Stomach (tissue), 4 donors: Measurements from ENCODE around the gene A4GALT.

Experiments
- EP300 ChIP-seq: sonication (generic); formaldehyde crosslinking; IDR thresholded peaks from one replicate; pipeline ENCODE4 v1.6.1; 2017; ENCODE audit warnings: antibody characterized with exemption
- POLR2A ChIP-seq, 4 donors: fragments of 450-650 bp; IDR thresholded peaks; one replicate each; pipeline ENCODE4 v1.6.1; 2016; ENCODE audit warnings: antibody characterized with exemption in 4 of 4, control low read depth in 2 of 4, mild to moderate bottlenecking in 1 of 4, moderate library complexity in 1 of 4
- POLR2AphosphoS5 ChIP-seq, 3 donors: sonication (generic); formaldehyde crosslinking; IDR thresholded peaks; one replicate each; pipeline ENCODE4 v1.6.1; 2016; ENCODE audit warnings: antibody characterized with exemption in 3 of 3
- TF ChIP-seq, protein P1 (sequence below), 7 experiments: fragments of 450-650 bp in 4 of 7; fragments of 200-600 bp in 3 of 7; sonication (generic) in 3 of 7; IDR thresholded peaks; one replicate each; pipeline ENCODE4 v1.5.1; 2016 to 2019; ENCODE audit warnings: antibody characterized with exemption in 7 of 7, control low read depth in 2 of 7, mild to moderate bottlenecking in 1 of 7

DNA sequence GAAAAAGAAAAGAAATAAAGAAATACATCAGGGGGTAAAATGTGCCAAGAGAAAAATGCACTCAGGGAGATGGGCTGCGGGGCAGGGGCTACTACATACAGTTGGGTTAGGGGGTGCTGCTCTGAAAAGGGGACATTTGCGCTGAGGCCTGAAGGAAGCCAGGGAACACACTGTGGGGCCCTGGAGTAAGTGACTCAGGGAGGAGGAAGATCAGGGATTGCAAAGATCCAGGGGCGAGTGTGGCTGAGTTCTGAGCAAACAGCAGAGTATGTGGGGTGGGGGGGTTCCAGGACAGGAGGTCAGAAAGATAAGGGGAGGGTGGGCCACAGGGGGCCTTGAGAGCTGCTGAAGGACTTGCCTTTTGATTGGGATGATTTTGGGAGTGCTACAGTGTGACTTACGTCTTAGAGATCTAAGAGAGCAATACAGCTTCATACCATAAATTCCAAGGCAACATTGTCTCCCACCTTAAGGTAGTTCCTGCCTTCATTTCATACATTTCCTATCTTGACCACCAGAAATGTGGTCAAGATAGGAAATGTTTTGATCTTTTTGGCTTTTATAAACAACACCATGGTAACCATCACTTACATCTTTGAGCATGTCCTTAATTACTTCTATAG is 5.8 kb downstream of the A4GALT start:
- TF ChIP-seq, protein P1, sequence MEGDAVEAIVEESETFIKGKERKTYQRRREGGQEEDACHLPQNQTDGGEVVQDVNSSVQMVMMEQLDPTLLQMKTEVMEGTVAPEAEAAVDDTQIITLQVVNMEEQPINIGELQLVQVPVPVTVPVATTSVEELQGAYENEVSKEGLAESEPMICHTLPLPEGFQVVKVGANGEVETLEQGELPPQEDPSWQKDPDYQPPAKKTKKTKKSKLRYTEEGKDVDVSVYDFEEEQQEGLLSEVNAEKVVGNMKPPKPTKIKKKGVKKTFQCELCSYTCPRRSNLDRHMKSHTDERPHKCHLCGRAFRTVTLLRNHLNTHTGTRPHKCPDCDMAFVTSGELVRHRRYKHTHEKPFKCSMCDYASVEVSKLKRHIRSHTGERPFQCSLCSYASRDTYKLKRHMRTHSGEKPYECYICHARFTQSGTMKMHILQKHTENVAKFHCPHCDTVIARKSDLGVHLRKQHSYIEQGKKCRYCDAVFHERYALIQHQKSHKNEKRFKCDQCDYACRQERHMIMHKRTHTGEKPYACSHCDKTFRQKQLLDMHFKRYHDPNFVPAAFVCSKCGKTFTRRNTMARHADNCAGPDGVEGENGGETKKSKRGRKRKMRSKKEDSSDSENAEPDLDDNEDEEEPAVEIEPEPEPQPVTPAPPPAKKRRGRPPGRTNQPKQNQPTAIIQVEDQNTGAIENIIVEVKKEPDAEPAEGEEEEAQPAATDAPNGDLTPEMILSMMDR (IDR thresholded peaks at IDR 0.05) = no peak
- TF ChIP-seq POLR2A (IDR thresholded peaks at IDR 0.05) = no peak
- TF ChIP-seq POLR2AphosphoS5 (IDR thresholded peaks at IDR 0.05) = no peak
- TF ChIP-seq EP300 = no peak
